UCSD-AML1 (cell line): ENCODE results near the gene FBXO41.
A peak's percentile ranks its signal among the peaks of the same experiment; 100 is the strongest.

Experiments used
- DNase-seq: peaks from one replicate; lab custom pipeline; 2025; ENCODE audit not compliant: unreplicated experiment; lab: John Stamatoyannopoulos, UW

Gene FBXO41

GRCh38 chr2:73217826-73218225 is 66.5 kb downstream of the FBXO41 start:
- DNase-seq = no peak

DNA sequence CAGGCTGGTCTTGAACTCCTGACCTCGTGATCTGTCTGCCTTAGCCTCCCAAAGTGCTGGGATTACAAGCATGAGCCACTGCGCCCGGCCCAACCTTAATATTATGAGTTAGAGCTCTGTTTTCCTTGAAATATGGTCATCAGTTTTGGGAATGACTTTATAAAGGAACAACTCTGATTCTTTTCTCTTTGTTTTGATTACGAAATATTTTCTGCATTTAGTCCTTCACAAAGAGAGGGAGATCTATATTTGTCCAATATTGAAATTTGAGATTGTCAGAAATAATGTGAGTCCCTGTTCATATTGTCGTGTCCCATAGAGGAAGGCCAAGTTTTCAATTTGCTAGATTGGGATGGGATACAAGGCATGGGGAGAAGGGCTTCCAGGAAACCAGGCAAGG is 67.1 kb downstream of the FBXO41 start:
- DNase-seq = no peak

- no peak for DNase-seq
Observed at GRCh38 chr2:73215254-73215653, 69.0 kb downstream of the FBXO41 start.

- peak; percentile 92 for DNase-seq
Observed at GRCh38 chr2:73214120-73215035, 69.9 kb downstream of the FBXO41 start, which contains the start of gene SMYD5. Gene SMYD5, plus strand, starts transcription at chr2:73214245. Its CDS starts 22 bp downstream, at chr2:73214267.

DNA sequence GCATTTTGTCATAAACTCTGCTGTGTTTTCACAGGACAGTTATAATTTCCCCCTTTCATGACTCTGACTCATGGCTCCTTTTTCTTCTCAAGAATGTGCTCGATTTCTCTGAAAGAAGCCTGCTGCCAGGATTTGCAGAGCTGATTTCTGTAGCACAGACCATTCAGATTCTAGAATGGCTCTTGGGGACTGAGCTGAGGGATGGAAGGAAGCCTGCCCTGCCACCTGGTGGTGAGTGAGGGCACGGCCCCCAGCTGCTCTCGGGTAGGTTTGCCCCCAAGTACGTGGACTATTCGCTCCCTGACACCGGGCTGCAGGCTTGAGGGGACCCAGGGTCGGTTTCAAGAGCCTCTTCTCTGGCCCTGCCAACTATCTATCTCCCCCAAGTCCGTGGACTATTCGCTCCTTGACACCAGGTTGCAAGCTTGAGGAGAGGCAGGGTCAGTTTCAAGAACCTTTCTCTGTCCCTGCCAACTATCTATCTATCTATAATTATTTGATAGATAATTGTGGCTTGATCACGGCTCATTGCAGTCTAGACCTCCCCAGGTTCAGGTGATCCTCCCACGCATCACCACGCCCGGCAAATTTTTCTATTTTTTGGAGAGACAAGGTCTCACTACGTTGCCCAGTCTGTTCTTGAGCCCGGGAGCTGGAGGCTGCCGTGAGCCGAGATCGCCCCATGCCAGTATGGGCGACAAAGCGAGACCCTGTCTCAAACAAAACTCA is 71.7 kb downstream of the FBXO41 start:
- DNase-seq = peak; percentile 76

DNA sequence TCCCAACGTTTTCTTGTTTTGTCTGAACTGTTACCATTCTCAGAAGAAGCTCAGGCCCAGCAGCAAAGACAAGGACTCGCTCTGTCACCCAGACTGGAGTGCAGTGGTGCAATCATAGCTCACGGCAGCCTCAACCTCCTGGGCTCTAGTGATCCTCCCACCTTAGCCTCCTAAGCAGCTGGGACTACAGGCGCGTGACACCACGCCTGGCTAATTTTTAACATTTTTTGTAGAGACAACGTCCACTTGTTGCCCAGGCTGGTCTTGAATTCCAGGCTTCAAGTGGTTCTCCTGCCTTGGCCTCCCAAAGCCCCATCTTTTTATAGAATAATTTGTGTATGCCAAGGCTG is 72.2 kb downstream of the FBXO41 start:
- DNase-seq = no peak

GRCh38 chr2:73210696-73211095 is 73.6 kb downstream of the FBXO41 start:
- DNase-seq = no peak

GRCh38 chr2:73210019-73210418 is 74.3 kb downstream of the FBXO41 start:
- DNase-seq = no peak

DNA sequence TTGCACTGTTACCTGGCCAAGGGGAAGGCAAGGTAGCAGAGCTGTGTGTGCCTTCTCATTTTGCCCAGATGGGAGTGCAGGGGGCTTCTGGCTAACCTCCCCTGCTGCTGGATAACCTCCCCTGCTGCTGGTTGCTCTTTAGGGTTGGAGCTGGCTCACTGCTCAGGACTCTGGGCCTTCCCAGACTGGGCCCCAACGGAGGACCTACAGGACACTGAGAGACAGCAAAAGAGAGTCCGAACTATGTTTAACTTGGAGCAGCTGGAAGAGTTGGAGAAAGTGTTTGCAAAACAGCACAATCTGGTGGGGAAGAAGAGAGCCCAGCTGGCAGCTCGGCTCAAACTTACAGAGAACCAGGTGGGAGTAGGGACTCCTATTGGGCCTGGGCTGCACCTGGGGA is 76.0 kb downstream of the FBXO41 start:
- DNase-seq = no peak

GRCh38 chr2:73205611-73206010 is 78.7 kb downstream of the FBXO41 start:
- no peak for DNase-seq
